Progenitor cell of endocrine pancreas (in vitro differentiated cells): ENCODE results near the gene POLD1. TPM values are rescaled to one million over a fixed set of nuclear protein-coding genes. Genes with fewer than 3 reads are reported as not detected.
"Not testable (repeated sequence)": the region's sequence is repeated elsewhere in the genome, so short reads cannot be mapped to it uniquely, and the experiment has no call there.

Experiments
- DNase-seq: peaks from one replicate; pipeline ENCODE4 v3.0.0; 2021; ENCODE audit warnings: low spot score; ENCODE audit not compliant: unreplicated experiment
- H3K27ac Mint-ChIP-seq: 2 replicates; pipeline ENCODE4 v1.8.0; 2021; ENCODE audit warnings: mild to moderate bottlenecking, moderate library complexity, mixed read lengths
- H3K27me3 Mint-ChIP-seq: 2 replicates; pipeline ENCODE4 v1.8.0; 2021; ENCODE audit warnings: mixed read lengths
- H3K36me3 Mint-ChIP-seq: 2 replicates; pipeline ENCODE4 v1.8.0; 2022; ENCODE audit warnings: mixed read lengths; ENCODE audit not compliant: insufficient read depth
- H3K4me1 Mint-ChIP-seq: 2 replicates; pipeline ENCODE4 v1.8.0; 2021; ENCODE audit warnings: low read depth, mixed read lengths
- H3K4me3 Mint-ChIP-seq: 2 replicates; pipeline ENCODE4 v1.8.0; 2021; ENCODE audit warnings: low read depth, mild to moderate bottlenecking, moderate library complexity, mixed read lengths
- H3K9me3 Mint-ChIP-seq: 2 replicates; pipeline ENCODE4 v1.8.0; 2021; ENCODE audit warnings: low read depth, mixed read lengths
- total RNA-seq: library from RNA; stranded (reverse); gene quantifications from 2 replicates; pipeline ENCODE4 v1.2.1, GENCODE V29; 2021
- TF ChIP-seq, protein P1 (sequence below): fragments of 200-600 bp; sonication (generic); IDR thresholded peaks from one replicate; pipeline ENCODE4 v1.5.0; 2021; ENCODE audit warnings: antibody characterized with exemption, mild to moderate bottlenecking; ENCODE audit not compliant: unreplicated experiment

POLD1 gene
- total RNA-seq, 1 donor from 2014 or later = 99.5 TPM

- H3K9me3 Mint-ChIP-seq = no peaks in the 10 kb centered on the region
- H3K36me3 Mint-ChIP-seq = peaks cover 13% of the 10 kb centered on the region
- TF ChIP-seq, protein P1, sequence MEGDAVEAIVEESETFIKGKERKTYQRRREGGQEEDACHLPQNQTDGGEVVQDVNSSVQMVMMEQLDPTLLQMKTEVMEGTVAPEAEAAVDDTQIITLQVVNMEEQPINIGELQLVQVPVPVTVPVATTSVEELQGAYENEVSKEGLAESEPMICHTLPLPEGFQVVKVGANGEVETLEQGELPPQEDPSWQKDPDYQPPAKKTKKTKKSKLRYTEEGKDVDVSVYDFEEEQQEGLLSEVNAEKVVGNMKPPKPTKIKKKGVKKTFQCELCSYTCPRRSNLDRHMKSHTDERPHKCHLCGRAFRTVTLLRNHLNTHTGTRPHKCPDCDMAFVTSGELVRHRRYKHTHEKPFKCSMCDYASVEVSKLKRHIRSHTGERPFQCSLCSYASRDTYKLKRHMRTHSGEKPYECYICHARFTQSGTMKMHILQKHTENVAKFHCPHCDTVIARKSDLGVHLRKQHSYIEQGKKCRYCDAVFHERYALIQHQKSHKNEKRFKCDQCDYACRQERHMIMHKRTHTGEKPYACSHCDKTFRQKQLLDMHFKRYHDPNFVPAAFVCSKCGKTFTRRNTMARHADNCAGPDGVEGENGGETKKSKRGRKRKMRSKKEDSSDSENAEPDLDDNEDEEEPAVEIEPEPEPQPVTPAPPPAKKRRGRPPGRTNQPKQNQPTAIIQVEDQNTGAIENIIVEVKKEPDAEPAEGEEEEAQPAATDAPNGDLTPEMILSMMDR = no peak
Measured at GRCh38 chr19:50384685-50385535, 763 bp downstream of the POLD1 start.

DNA sequence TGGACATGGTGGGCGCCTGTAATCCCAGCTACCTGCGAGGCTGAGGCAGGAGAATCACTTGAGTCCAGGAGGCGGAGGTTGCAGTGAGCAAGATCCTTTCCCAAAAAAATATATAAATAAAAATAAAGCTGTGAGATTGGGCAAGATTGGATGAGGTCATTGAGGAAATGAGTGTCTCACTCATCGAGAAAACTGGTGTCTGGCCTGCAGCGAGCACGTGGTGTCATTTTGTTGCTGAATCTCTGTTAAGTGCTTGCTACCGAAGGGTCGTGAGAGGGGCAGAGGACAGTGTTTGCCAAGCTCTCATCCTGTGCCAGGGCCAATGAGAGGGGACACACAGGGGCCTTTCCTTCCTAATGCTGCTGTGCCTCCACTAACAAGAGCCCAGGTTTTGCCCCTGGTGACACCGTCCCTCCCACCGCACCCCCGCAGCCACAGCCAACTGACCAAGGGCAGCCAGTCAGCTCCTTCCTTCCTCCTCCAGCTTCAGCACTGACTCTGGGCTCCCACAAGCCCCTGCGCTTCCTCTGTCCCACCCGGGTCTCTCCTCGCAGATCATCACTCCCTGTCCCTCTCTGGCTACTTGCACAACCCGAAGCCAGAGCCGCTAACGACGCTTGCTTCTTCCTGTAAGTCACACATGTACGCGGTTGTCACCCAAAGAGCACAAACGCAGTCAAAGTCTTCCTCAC is 3.2 kb downstream of the POLD1 start:
- no peaks in the 10 kb centered on the region for H3K27me3 Mint-ChIP-seq
- no peak for DNase-seq
- H3K9me3 Mint-ChIP-seq = no peaks in the 10 kb centered on the region
- peaks cover 19% of the 10 kb centered on the region for H3K4me1 Mint-ChIP-seq
- TF ChIP-seq, protein P1 = no peak
- no peak overlapping the region for H3K4me3 Mint-ChIP-seq
- H3K27ac Mint-ChIP-seq = no peak overlapping the region
- peaks cover 15% of the 10 kb centered on the region for H3K36me3 Mint-ChIP-seq

More at GRCh38 chr19:50384685-50385535, 763 bp downstream of the POLD1 start:
- no peaks in the 10 kb centered on the region for H3K27me3 Mint-ChIP-seq
- H3K27ac Mint-ChIP-seq = peak overlapping the region; percentile 96
- H3K4me3 Mint-ChIP-seq = peak overlapping the region; percentile 96
- no peak for DNase-seq
- H3K4me1 Mint-ChIP-seq = peaks cover 19% of the 10 kb centered on the region

- no peaks in the 10 kb centered on the region for H3K27me3 Mint-ChIP-seq
- DNase-seq = no peak
- H3K27ac Mint-ChIP-seq = no peak overlapping the region
- peaks cover 19% of the 10 kb centered on the region for H3K4me1 Mint-ChIP-seq
- H3K9me3 Mint-ChIP-seq = no peaks in the 10 kb centered on the region
- H3K4me3 Mint-ChIP-seq = no peak overlapping the region
- H3K36me3 Mint-ChIP-seq = peaks cover 18% of the 10 kb centered on the region
- TF ChIP-seq, protein P1 = no peak
Measured at GRCh38 chr19:50387868-50388245, 3.7 kb downstream of the POLD1 start.

GRCh38 chr19:50390295-50390694 is 6.1 kb downstream of the POLD1 start:
- not testable (repeated sequence) for H3K9me3 Mint-ChIP-seq, DNase-seq, H3K4me1 Mint-ChIP-seq, H3K27ac Mint-ChIP-seq, H3K4me3 Mint-ChIP-seq, H3K27me3 Mint-ChIP-seq
- peaks cover 29% of the 10 kb centered on the region for H3K36me3 Mint-ChIP-seq

- H3K27ac Mint-ChIP-seq = peak overlapping the region; percentile 69
- not testable (repeated sequence) for H3K4me3 Mint-ChIP-seq, H3K27me3 Mint-ChIP-seq, DNase-seq, H3K9me3 Mint-ChIP-seq, H3K4me1 Mint-ChIP-seq
- peaks cover 31% of the 10 kb centered on the region for H3K36me3 Mint-ChIP-seq
Measured at GRCh38 chr19:50390952-50391351, 6.8 kb downstream of the POLD1 start.

- TF ChIP-seq, protein P1 = no peak
- Mint-ChIP-seq H3K9me3 (no peaks in the 10 kb centered on the region), H3K4me1 (no peaks in the 10 kb centered on the region), H3K36me3 (peaks cover 29% of the 10 kb centered on the region), H3K4me3 (no peak overlapping the region), H3K27me3 (no peaks in the 10 kb centered on the region), H3K27ac (no peak overlapping the region)
- no peak for DNase-seq
Measured at GRCh38 chr19:50392759-50393158, 8.6 kb downstream of the POLD1 start.
